ENCODE measurements around the gene CARS1. TPM values are rescaled to one million over a fixed set of nuclear protein-coding genes. Genes with fewer than 3 reads are reported as not detected.

The CARS1 gene
- polyA plus RNA-seq, 1 donor = 41.6 TPM

DNA sequence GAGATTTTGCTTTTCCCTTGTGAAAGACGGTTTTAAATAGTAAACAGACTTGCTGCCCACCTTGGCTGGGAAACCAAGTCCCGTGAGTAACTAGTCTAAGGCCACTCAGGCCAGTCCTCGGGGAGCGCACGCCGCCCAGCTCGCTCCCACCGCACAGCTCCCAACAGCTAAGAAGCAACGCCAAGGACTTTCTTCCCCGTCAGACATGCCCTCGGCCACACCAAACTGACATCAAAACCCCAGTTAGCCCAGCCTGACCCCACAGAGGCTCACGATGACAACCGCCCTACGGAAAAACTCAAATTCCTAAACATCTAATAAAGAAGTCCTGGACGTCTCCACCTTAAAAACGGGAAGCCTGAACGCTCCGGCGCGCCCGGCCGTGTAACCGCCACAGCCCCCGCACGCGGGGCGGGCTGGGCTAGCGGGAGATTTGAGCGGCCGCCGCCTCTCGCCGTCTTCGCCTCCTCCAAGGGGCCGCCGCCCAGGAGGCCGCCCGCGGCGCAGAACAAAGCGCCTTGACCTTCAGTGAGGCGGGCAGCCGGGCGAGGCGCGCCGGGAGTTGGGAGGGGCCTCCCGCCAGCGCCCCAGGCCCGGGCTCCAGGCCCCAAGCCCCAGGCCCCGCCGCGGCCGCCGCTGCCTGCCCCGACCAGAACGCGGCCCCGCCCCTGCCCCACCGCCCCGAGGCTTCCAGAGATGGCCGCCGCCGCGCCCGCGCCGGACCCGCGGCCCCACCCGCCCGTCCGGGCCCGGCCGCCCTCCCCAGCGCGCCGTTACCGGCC lies 65.6 kb downstream of the CARS1 start:
- H3K36me3 ChIP-seq (ENCODE audit: control insufficient read depth, insufficient read depth, low read length) = peaks cover 9% of the 10 kb centered on the region

DNA sequence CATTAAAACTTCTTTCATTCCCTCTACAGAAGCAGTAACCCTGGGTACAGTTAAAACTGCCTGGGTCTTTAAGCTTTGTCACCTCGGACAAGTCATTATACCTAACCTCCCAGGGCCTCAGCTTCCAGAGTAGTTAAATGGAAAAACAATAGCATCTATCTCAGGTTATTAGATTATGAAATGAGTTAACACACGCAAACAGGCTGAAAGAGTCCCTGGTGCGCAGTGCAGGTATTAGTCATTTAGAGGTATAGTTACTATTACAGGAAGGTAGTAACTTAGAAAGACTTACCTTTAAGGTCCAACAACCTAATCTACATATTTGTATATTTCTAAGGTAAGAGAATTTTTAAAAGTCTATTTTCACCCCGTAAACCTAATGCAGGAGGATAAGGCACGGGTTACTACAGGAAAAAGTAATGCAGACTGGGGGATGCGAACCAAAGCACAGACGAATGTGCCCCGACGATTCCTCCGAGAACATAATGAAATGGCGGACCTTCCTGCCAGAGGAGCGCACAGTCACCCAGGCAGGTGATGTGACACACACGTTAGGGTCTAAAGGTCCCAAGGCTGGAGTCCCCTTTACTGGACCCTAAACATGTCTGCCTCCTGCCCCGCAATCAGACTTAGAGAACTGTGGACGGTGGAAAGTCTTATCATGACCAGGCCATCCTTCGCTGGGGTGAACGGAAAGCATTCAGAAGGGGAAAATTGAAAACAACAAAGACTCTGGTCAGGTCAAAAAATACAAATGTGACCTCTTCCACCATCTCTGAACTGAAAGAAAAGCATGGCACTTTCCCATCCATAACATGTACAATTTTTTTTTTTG lies 66.4 kb downstream of the CARS1 start:
- peak; percentile 72 to 84 for DNase-seq
- H3K4me1 ChIP-seq (ENCODE audit: control insufficient read depth, insufficient read depth, low read length) = peaks cover 26% of the 10 kb centered on the region

More for the DNA sequence above, 65.6 kb downstream of the CARS1 start:
- DNase-seq = peak in 1 of 2 donors; percentile 20
- Histone ChIP-seq H3K27me3 (ENCODE audit: control insufficient read depth, insufficient read depth, low read length) (no peaks in the 10 kb centered on the region), H3K9me3 (ENCODE audit: control insufficient read depth, low read depth, low read length) (no peaks in the 10 kb centered on the region), H3K4me3 (ENCODE audit: low read length) (peak overlapping the region; percentile 90), H3K4me1 (ENCODE audit: control insufficient read depth, insufficient read depth, low read length) (peaks cover 26% of the 10 kb centered on the region), H3K27ac (ENCODE audit: low read length) (peak overlapping the region; percentile 97)
- no CpG with 5 or more reads among the region's 79 CpGs for WGBS (ENCODE audit: insufficient coverage, low lambda C conversion rate)

DNA sequence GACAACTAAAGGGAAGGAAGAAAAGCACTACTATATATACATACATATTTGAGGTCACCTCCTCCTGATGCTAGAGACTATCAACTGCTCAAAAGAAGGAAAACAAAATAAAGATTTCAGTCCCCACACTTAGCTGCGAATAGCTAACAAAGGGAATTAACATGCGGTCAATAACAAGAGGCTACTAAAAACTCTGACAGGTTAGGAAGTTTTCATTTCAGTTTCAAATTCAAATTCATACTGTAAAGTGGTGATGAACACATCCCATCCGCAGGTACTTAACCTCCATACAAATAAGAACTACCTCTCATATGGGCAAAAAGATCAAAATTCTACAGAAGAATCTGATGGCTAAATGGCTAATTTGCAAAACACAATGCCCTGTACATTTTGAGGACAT lies 67.7 kb downstream of the CARS1 start:
- H3K36me3 ChIP-seq (ENCODE audit: control insufficient read depth, insufficient read depth, low read length) = peaks cover 10% of the 10 kb centered on the region
- no peaks in the 10 kb centered on the region for H3K9me3 ChIP-seq (ENCODE audit: control insufficient read depth, low read depth, low read length)
- H3K4me1 ChIP-seq (ENCODE audit: control insufficient read depth, insufficient read depth, low read length) = peaks cover 26% of the 10 kb centered on the region
- peak overlapping the region; percentile 90 for H3K4me3 ChIP-seq (ENCODE audit: low read length)
- DNase-seq = peak in 1 of 2 donors; percentile 16
- H3K27me3 ChIP-seq (ENCODE audit: control insufficient read depth, insufficient read depth, low read length) = no peaks in the 10 kb centered on the region
- no CpG with 5 or more reads among the region's 3 CpGs for WGBS (ENCODE audit: insufficient coverage, low lambda C conversion rate)
- peak overlapping the region; percentile 97 for H3K27ac ChIP-seq (ENCODE audit: low read length)

More for the DNA sequence above, 66.4 kb downstream of the CARS1 start:
- Histone ChIP-seq H3K27me3 (ENCODE audit: control insufficient read depth, insufficient read depth, low read length) (no peaks in the 10 kb centered on the region), H3K9me3 (ENCODE audit: control insufficient read depth, low read depth, low read length) (no peaks in the 10 kb centered on the region), H3K36me3 (ENCODE audit: control insufficient read depth, insufficient read depth, low read length) (peaks cover 10% of the 10 kb centered on the region), H3K4me3 (ENCODE audit: low read length) (peak overlapping the region; percentile 90), H3K27ac (ENCODE audit: low read length) (peak overlapping the region; percentile 97)
- 0% methylated on average over 2 of the region's 17 CpGs for WGBS (ENCODE audit: insufficient coverage, low lambda C conversion rate)

DNA sequence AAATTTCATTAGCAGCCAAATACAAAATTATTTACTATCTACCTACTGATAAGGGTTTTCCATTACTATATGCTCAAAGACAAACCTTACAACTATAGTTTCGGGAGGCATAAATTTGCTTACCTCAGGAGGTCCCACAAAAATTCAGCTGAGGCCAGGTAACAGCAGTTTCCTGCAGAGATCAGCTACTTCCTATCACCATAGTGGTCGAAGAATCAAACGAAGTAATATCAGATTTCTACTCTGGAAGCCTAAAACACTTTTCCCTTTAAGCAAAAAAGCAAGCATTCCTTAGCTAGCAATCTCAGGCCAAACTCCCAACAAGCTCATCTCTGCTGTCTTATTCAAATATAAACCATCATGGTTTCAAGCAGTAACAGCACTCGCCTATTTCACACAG lies 68.2 kb downstream of the CARS1 start:
- peaks cover 11% of the 10 kb centered on the region for H3K36me3 ChIP-seq (ENCODE audit: control insufficient read depth, insufficient read depth, low read length)
- no peaks in the 10 kb centered on the region for H3K9me3 ChIP-seq (ENCODE audit: control insufficient read depth, low read depth, low read length)
- DNase-seq = peak in 1 of 2 donors; percentile 17
- 0% methylated on average over 1 of the region's 4 CpGs for WGBS (ENCODE audit: insufficient coverage, low lambda C conversion rate)
- peak overlapping the region; percentile 97 for H3K27ac ChIP-seq (ENCODE audit: low read length)
- H3K4me3 ChIP-seq (ENCODE audit: low read length) = peak overlapping the region; percentile 90
- no peaks in the 10 kb centered on the region for H3K27me3 ChIP-seq (ENCODE audit: control insufficient read depth, insufficient read depth, low read length)
- peaks cover 26% of the 10 kb centered on the region for H3K4me1 ChIP-seq (ENCODE audit: control insufficient read depth, insufficient read depth, low read length)

DNA sequence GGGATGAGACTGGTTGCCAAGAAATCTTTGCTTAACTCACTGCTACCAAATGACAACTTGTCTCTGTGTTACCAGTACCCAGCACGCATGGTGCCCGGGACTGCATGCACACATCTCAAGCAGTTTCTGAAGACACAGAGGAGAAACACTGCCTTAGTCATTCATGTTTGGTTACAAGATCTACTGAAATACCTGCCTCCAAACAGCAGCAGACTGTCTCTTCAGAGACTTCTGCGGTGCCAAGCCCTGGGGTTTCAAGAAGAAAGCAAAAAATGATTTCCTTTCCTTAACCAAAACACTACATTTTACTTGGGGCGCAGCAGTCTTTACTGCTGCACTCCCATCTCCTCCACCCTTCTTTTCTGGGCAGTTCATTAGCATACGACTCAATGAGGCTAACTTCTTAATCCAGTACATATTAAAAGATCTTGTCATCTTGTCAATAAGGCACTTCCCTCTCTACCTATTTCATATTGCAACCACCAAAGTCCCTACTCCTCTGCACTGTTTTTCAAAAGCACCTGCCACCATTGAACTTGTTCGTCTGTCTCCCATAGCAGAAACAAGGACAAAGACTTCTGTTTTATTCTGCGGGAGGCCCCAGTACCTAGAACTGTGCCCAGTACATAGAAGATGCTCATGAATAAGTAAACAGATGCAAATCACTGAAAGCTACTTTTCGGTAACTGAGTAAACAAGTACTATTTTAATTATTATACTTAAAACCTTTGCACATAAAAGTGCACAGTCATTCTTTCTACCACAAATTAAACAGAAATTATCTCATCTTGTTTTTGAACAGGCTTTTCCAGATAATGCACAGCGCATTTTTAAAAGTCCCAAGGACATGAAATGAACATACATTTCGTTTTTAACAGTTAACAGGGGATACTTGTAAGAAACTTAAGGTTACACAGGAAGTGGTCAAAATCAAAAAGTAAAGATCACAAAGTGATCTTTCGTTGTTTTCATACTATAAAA lies 69.1 kb downstream of the CARS1 start:
- H3K9me3 ChIP-seq (ENCODE audit: control insufficient read depth, low read depth, low read length) = no peaks in the 10 kb centered on the region
- H3K4me3 ChIP-seq (ENCODE audit: low read length) = peak overlapping the region; percentile 90
- DNase-seq = peak in 1 of 2 donors; percentile 10
- H3K27ac ChIP-seq (ENCODE audit: low read length) = peak overlapping the region; percentile 97
- H3K36me3 ChIP-seq (ENCODE audit: control insufficient read depth, insufficient read depth, low read length) = peaks cover 13% of the 10 kb centered on the region
- H3K27me3 ChIP-seq (ENCODE audit: control insufficient read depth, insufficient read depth, low read length) = no peaks in the 10 kb centered on the region
- 59% methylated on average over 2 of the region's 11 CpGs for WGBS (ENCODE audit: insufficient coverage, low lambda C conversion rate)
- peaks cover 26% of the 10 kb centered on the region for H3K4me1 ChIP-seq (ENCODE audit: control insufficient read depth, insufficient read depth, low read length)

DNA sequence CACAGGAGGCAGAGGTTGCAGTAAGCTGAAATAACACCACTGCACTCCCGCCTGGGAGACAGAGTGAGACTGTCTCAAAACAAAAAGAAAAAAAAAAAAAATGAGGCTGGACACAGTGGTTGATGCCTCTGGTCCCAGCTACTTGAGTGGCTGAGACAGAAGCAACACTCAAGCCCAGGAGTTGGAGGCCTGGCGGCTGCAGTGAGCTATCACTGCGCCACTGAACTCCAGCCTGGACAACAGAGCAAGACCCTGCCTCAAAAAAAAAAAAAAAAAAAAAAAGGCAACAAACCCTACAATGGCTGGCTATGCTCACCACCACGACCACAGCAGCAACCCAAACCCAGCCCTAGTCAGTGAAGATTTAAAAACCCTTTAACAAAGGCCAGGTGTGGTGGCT lies 73.3 kb downstream of the CARS1 start:
- Histone ChIP-seq H3K27me3 (ENCODE audit: control insufficient read depth, insufficient read depth, low read length) (no peaks in the 10 kb centered on the region), H3K36me3 (ENCODE audit: control insufficient read depth, insufficient read depth, low read length) (peaks cover 19% of the 10 kb centered on the region), H3K4me3 (ENCODE audit: low read length) (no peak overlapping the region), H3K4me1 (ENCODE audit: control insufficient read depth, insufficient read depth, low read length) (peaks cover 13% of the 10 kb centered on the region), H3K9me3 (ENCODE audit: control insufficient read depth, low read depth, low read length) (no peaks in the 10 kb centered on the region), H3K27ac (ENCODE audit: low read length) (no peak overlapping the region)
- WGBS (ENCODE audit: insufficient coverage, low lambda C conversion rate) = no CpG with 5 or more reads among the region's 4 CpGs
- DNase-seq = no peak

DNA sequence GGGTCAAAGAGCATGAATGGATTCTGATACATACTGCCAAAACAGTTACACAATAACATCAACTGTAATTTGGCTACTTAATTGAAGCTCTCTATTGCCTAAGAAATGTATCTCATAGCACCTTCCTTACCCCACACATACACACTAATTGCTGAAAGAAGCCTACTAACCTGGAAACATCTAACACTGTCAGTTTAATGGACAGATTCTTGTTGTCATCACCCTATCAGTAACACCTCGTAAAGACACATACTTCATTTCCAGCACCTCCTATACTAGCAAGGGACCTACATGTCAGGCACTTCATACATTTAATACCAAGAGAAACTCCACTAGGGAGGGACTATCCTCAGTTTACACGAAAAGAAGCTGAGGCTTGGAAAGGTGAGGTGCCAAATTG lies 75.0 kb downstream of the CARS1 start:
- Histone ChIP-seq H3K4me3 (ENCODE audit: low read length) (no peak overlapping the region), H3K4me1 (ENCODE audit: control insufficient read depth, insufficient read depth, low read length) (peaks cover 4% of the 10 kb centered on the region), H3K9me3 (ENCODE audit: control insufficient read depth, low read depth, low read length) (no peaks in the 10 kb centered on the region), H3K27ac (ENCODE audit: low read length) (no peak overlapping the region), H3K36me3 (ENCODE audit: control insufficient read depth, insufficient read depth, low read length) (peaks cover 31% of the 10 kb centered on the region), H3K27me3 (ENCODE audit: control insufficient read depth, insufficient read depth, low read length) (no peaks in the 10 kb centered on the region)
- no peak for DNase-seq
- no CpG with 5 or more reads among the region's 2 CpGs for WGBS (ENCODE audit: insufficient coverage, low lambda C conversion rate)

DNA sequence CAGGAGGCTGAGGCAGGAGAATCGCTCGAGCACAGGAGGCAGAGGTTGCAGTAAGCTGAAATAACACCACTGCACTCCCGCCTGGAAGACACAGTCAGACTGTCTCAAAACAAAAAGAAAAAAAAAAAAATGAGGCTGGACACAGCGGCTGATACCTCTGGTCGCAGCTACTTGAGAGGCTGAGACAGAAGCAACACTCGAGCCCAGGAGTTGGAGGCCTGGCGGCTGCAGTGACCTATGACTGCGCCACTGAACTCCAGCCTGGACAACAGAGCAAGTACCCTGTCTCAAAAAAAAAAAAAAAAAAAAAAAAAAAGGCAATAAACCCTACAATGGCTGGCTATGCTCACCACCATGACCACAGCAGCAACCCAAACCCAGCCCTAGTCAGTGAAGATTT lies 76.1 kb downstream of the CARS1 start:
- no peak overlapping the region for H3K27ac ChIP-seq (ENCODE audit: low read length)
- no CpG with 5 or more reads among the region's 8 CpGs for WGBS (ENCODE audit: insufficient coverage, low lambda C conversion rate)
- H3K36me3 ChIP-seq (ENCODE audit: control insufficient read depth, insufficient read depth, low read length) = peaks cover 36% of the 10 kb centered on the region
- H3K27me3 ChIP-seq (ENCODE audit: control insufficient read depth, insufficient read depth, low read length) = no peaks in the 10 kb centered on the region
- no peak for DNase-seq
- no peaks in the 10 kb centered on the region for H3K4me1 ChIP-seq (ENCODE audit: control insufficient read depth, insufficient read depth, low read length)
- H3K9me3 ChIP-seq (ENCODE audit: control insufficient read depth, low read depth, low read length) = no peaks in the 10 kb centered on the region
- no peak overlapping the region for H3K4me3 ChIP-seq (ENCODE audit: low read length)

DNA sequence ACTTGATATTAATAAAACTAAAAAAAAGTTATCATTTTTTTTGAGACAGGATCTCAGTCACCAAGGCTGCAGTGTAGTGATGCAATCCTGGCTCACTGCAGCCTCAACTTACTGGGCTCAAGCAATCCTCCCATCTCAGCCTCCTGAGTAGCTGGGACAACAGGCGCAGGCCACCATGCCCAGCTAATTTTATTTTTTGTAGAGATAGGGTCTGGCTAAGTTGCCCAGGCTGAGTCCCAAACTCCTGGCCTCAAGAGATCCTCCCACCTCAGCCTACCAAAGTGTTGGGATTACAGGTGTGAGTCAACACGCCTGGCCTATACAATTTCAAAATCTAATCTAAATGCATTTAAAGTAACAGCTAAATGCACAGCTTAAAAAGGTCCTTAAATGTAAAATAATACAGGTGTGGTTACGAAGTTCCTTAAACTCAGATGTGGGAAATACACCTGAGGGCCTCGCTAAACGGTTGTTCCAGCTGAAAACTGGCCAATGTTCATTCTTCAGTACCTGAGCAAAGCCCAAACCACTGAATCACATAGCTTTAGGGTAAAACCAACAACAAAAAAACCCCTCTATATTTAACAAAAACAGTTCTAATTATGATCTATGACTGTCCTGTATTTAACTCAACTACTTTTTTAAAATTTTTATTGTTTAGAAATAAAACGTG lies 76.9 kb downstream of the CARS1 start:
- peaks cover 43% of the 10 kb centered on the region for H3K36me3 ChIP-seq (ENCODE audit: control insufficient read depth, insufficient read depth, low read length)
- no peaks in the 10 kb centered on the region for H3K27me3 ChIP-seq (ENCODE audit: control insufficient read depth, insufficient read depth, low read length)
- DNase-seq = no peak
- H3K4me1 ChIP-seq (ENCODE audit: control insufficient read depth, insufficient read depth, low read length) = no peaks in the 10 kb centered on the region
- H3K27ac ChIP-seq (ENCODE audit: low read length) = no peak overlapping the region
- H3K4me3 ChIP-seq (ENCODE audit: low read length) = no peak overlapping the region
- 79% methylated on average over 1 of the region's 6 CpGs for WGBS (ENCODE audit: insufficient coverage, low lambda C conversion rate)
- H3K9me3 ChIP-seq (ENCODE audit: control insufficient read depth, low read depth, low read length) = no peaks in the 10 kb centered on the region
